GM18499 (cell line): ENCODE data around the gene TMC8.

Experiments
- ATAC-seq: cut with Tn5 transposase; IDR thresholded peaks from one replicate; pipeline ENCODE4 v1.9.1; 2021; ENCODE audit warnings: moderate number of reproducible peaks; ENCODE audit not compliant: insufficient read depth, unreplicated experiment

Gene TMC8

GRCh38 chr17:78174870-78175642 lies 44.5 kb downstream of the TMC8 start:
- ATAC-seq: no peak

GRCh38 chr17:78175643-78175981 lies 45.0 kb downstream of the TMC8 start:
- no peak for ATAC-seq

GRCh38 chr17:78176548-78177025 lies 46.0 kb downstream of the TMC8 start:
- no peak for ATAC-seq

GRCh38 chr17:78179372-78179771 lies 48.8 kb downstream of the TMC8 start:
- no peak for ATAC-seq

- no peak for ATAC-seq
These were observed 49.5 kb downstream of the TMC8 start for GRCh38 chr17:78180083-78180482.

- ATAC-seq: no peak
These were observed 49.9 kb downstream of the TMC8 start for GRCh38 chr17:78180508-78180907.

GRCh38 chr17:78182504-78182903 lies 51.9 kb downstream of the TMC8 start:
- no peak for ATAC-seq

- ATAC-seq: no peak
These were observed 53.3 kb downstream of the TMC8 start for GRCh38 chr17:78183916-78184315.

- no peak for ATAC-seq
These were observed 53.8 kb downstream of the TMC8 start for GRCh38 chr17:78184351-78184750.

GRCh38 chr17:78184868-78185267 lies 54.3 kb downstream of the TMC8 start:
- ATAC-seq: no peak

- no peak for ATAC-seq
These were observed 55.6 kb downstream of the TMC8 start for GRCh38 chr17:78185981-78186691.

- ATAC-seq: peak; percentile 75
These were observed 56.4 kb downstream of the TMC8 start, which contains the start of the genes AFMID and TK1 for GRCh38 chr17:78186692-78187595. TSS of gene AFMID (plus strand) at chr17:78187362. CDS start at chr17:78187371, 9 bp downstream. TSS of gene TK1 (minus strand) at chr17:78187052. CDS start at chr17:78186994, 58 bp downstream.
